H1 (cell line): Measurements from ENCODE around the gene MARCHF10. TPM values are rescaled to one million over a fixed set of nuclear protein-coding genes. Genes with fewer than 3 reads are reported as not detected.

Experiments used
- CBX5 ChIP-seq: fragments of 300-800, 300-1000 bp; sonication (generic); IDR thresholded peaks from 2 replicates; pipeline ENCODE4 v1.7.1; 2016; ENCODE audit warnings: antibody characterized with exemption, low read length, low read depth
- RBBP5 ChIP-seq: IDR thresholded peaks from 2 replicates; pipeline ENCODE4 v1.7.1; 2012; ENCODE audit warnings: low read depth, mild to moderate bottlenecking, inconsistent platforms, low read length, moderate library complexity, borderline replicate concordance
- polyA plus RNA-seq, 7 experiments: library from polyadenylated mRNA; depleted of rRNA in 3 of 7; stranded (reverse) in 5 of 7; unstranded in 2 of 7; fragments of >200 nt in 5 of 7; fragments of 200-250 nt in 2 of 7; gene quantifications; 1 replicate in 5 of 7; 2 replicates in 1 of 7; 4 replicates in 1 of 7; pipeline versions ENCODE4 v1.2.1 to v1.2.3, GENCODE V29; 2011 to 2013; ENCODE audit warnings: missing spikeins in 2 of 7, mixed read lengths in 2 of 7
- total RNA-seq: library from RNA; stranded (reverse); fragmentation: NEBNext Ultra II Directional; extraction: Animal tissue kit (Norgen Biotek cat#: 25700); gene quantifications from 2 replicates; pipeline ENCODE4 v1.2.1, GENCODE V29; 2021
- TF ChIP-seq, protein P1 (sequence below): fragments of 300-600 bp; sonication (generic); IDR thresholded peaks from 2 replicates; pipeline ENCODE4 v1.7.1; 2012; ENCODE audit warnings: low read length, moderate library complexity, mild to moderate bottlenecking, inconsistent platforms; ENCODE audit not compliant: insufficient replicate concordance

MARCHF10 gene
- total and polyA plus RNA-seq, 2 of the 8 experiments (the other 6 are each of a cell fraction or from before 2014, with no cell fraction given), result 0.48 to 0.73 TPM

DNA sequence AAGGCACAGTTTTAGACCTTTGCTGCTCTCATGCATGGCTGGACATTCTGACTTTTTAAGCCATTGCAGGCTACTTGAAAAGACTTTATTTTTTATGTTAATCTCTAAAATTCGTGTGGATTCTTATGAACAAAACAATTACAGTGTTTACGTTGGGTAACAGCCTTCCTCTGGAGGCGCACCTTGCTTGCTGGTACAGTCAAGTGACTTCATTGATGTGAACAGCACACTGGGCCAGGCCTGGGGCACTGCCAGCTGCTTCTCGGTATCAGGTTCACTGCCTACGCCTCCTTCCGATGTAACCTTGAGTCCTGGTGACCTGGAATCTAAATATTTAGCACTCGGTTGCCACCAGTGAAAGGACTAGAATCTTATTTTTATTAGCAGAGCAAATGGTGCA is 27.8 kb downstream of the MARCHF10 start (continued):
- TF ChIP-seq, protein P1, sequence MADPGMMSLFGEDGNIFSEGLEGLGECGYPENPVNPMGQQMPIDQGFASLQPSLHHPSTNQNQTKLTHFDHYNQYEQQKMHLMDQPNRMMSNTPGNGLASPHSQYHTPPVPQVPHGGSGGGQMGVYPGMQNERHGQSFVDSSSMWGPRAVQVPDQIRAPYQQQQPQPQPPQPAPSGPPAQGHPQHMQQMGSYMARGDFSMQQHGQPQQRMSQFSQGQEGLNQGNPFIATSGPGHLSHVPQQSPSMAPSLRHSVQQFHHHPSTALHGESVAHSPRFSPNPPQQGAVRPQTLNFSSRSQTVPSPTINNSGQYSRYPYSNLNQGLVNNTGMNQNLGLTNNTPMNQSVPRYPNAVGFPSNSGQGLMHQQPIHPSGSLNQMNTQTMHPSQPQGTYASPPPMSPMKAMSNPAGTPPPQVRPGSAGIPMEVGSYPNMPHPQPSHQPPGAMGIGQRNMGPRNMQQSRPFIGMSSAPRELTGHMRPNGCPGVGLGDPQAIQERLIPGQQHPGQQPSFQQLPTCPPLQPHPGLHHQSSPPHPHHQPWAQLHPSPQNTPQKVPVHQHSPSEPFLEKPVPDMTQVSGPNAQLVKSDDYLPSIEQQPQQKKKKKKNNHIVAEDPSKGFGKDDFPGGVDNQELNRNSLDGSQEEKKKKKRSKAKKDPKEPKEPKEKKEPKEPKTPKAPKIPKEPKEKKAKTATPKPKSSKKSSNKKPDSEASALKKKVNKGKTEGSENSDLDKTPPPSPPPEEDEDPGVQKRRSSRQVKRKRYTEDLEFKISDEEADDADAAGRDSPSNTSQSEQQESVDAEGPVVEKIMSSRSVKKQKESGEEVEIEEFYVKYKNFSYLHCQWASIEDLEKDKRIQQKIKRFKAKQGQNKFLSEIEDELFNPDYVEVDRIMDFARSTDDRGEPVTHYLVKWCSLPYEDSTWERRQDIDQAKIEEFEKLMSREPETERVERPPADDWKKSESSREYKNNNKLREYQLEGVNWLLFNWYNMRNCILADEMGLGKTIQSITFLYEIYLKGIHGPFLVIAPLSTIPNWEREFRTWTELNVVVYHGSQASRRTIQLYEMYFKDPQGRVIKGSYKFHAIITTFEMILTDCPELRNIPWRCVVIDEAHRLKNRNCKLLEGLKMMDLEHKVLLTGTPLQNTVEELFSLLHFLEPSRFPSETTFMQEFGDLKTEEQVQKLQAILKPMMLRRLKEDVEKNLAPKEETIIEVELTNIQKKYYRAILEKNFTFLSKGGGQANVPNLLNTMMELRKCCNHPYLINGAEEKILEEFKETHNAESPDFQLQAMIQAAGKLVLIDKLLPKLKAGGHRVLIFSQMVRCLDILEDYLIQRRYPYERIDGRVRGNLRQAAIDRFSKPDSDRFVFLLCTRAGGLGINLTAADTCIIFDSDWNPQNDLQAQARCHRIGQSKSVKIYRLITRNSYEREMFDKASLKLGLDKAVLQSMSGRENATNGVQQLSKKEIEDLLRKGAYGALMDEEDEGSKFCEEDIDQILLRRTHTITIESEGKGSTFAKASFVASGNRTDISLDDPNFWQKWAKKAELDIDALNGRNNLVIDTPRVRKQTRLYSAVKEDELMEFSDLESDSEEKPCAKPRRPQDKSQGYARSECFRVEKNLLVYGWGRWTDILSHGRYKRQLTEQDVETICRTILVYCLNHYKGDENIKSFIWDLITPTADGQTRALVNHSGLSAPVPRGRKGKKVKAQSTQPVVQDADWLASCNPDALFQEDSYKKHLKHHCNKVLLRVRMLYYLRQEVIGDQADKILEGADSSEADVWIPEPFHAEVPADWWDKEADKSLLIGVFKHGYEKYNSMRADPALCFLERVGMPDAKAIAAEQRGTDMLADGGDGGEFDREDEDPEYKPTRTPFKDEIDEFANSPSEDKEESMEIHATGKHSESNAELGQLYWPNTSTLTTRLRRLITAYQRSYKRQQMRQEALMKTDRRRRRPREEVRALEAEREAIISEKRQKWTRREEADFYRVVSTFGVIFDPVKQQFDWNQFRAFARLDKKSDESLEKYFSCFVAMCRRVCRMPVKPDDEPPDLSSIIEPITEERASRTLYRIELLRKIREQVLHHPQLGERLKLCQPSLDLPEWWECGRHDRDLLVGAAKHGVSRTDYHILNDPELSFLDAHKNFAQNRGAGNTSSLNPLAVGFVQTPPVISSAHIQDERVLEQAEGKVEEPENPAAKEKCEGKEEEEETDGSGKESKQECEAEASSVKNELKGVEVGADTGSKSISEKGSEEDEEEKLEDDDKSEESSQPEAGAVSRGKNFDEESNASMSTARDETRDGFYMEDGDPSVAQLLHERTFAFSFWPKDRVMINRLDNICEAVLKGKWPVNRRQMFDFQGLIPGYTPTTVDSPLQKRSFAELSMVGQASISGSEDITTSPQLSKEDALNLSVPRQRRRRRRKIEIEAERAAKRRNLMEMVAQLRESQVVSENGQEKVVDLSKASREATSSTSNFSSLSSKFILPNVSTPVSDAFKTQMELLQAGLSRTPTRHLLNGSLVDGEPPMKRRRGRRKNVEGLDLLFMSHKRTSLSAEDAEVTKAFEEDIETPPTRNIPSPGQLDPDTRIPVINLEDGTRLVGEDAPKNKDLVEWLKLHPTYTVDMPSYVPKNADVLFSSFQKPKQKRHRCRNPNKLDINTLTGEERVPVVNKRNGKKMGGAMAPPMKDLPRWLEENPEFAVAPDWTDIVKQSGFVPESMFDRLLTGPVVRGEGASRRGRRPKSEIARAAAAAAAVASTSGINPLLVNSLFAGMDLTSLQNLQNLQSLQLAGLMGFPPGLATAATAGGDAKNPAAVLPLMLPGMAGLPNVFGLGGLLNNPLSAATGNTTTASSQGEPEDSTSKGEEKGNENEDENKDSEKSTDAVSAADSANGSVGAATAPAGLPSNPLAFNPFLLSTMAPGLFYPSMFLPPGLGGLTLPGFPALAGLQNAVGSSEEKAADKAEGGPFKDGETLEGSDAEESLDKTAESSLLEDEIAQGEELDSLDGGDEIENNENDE, result no peak
- TF ChIP-seq CBX5 (no peak), RBBP5 (no peak)
